Measurements from ENCODE around the gene C14orf132.

DNA sequence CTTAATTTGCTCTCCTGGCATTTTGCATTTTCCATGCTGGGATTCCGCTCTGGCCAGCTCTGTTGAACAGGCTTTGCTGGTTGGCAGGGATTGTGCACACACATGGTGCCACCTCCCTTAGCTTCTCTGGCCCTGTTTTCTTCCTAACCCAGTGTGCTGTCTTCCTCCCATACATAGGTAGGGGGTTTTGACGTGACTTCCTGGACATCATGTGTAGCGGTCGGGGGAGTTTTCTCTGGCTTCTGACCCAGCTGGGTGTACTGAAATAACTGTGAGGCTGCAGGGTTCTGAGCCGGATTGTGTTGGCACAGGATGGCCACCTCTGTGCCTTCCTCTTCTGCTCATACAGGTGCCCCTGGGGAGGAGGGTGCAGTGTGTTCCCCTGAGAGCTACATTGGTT lies 25.7 kb downstream of the C14orf132 start:
- TF ChIP-seq POLR2A (IDR thresholded peaks at IDR 0.05; ENCODE audit: low read depth): no peak
- TF ChIP-seq, protein P1, sequence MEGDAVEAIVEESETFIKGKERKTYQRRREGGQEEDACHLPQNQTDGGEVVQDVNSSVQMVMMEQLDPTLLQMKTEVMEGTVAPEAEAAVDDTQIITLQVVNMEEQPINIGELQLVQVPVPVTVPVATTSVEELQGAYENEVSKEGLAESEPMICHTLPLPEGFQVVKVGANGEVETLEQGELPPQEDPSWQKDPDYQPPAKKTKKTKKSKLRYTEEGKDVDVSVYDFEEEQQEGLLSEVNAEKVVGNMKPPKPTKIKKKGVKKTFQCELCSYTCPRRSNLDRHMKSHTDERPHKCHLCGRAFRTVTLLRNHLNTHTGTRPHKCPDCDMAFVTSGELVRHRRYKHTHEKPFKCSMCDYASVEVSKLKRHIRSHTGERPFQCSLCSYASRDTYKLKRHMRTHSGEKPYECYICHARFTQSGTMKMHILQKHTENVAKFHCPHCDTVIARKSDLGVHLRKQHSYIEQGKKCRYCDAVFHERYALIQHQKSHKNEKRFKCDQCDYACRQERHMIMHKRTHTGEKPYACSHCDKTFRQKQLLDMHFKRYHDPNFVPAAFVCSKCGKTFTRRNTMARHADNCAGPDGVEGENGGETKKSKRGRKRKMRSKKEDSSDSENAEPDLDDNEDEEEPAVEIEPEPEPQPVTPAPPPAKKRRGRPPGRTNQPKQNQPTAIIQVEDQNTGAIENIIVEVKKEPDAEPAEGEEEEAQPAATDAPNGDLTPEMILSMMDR (IDR thresholded peaks at IDR 0.05): no peak

Data from esophagus muscularis mucosa (tissue), 3 donors.